H1 (cell line): ENCODE measurements around the gene INHBA. TPM values are rescaled to one million over a fixed set of nuclear protein-coding genes. Genes with fewer than 3 reads are reported as not detected.

Source experiments
- CTCF ChIA-PET: fragments of 300-600 bp; sonication (Branson Sonifier 250); formaldehyde crosslinking; loops from one replicate; lab custom pipeline; 2021; ENCODE audit not compliant: partially characterized antibody; lab: Charles Lee
- POLR2A ChIA-PET: fragments of 300-600 bp; sonication (Branson Sonifier 250); formaldehyde crosslinking; loops from one replicate; lab custom pipeline; 2021; ENCODE audit warnings: inconsistent platforms; ENCODE audit not compliant: partially characterized antibody; lab: Charles Lee
- DNase-seq, 2 experiments: peaks; one replicate each; pipeline versions ENCODE4 v3.0.0 to v3.0.0-alpha.2; 2010 to 2022; ENCODE audit warnings: low spot score in 2 of 2, low read depth in 1 of 2, mixed read lengths in 1 of 2
- FAIRE-seq: peaks from 2 replicates; lab custom pipeline; 2011; peaks lifted over from hg19 to GRCh38; lab: Jason Lieb, UNC
- H2AFZ ChIP-seq: 2 replicates; pipeline ENCODE4 v1.8.1; 2012; ENCODE audit warnings: low read length, inconsistent platforms
- H2AK5ac ChIP-seq: 2 replicates; pipeline ENCODE4 v1.6.1; 2013; ENCODE audit warnings: low read depth, low read length
- H2BK120ac ChIP-seq: replicated peaks from 2 replicates; pipeline ENCODE3; 2013; ENCODE audit warnings: low read depth, low read length, inconsistent platforms
- H2BK12ac ChIP-seq: 2 replicates; pipeline ENCODE4 v1.6.1; 2013; ENCODE audit warnings: low read depth, low read length
- H2BK15ac ChIP-seq: 2 replicates; pipeline ENCODE4 v1.6.1; 2013; ENCODE audit warnings: low read length
- H2BK20ac ChIP-seq: 2 replicates; pipeline ENCODE4 v1.6.1; 2013; ENCODE audit warnings: low read length
- H2BK5ac ChIP-seq: 2 replicates; pipeline ENCODE4 v1.6.1; 2013; ENCODE audit warnings: low read depth, low read length
- H3K14ac ChIP-seq: 2 replicates; pipeline ENCODE4 v1.6.1; 2013; ENCODE audit warnings: inconsistent platforms; ENCODE audit not compliant: insufficient read length
- H3K18ac ChIP-seq: 2 replicates; pipeline ENCODE4 v1.6.1; 2013; ENCODE audit warnings: low read length; ENCODE audit errors: extremely low read depth
- H3K23ac ChIP-seq: 2 replicates; pipeline ENCODE4 v1.6.1; 2013; ENCODE audit warnings: inconsistent platforms; ENCODE audit not compliant: insufficient read length
- H3K23me2 ChIP-seq: 2 replicates; pipeline ENCODE4 v1.6.1; 2013; ENCODE audit warnings: low read depth, low read length
- H3K27ac ChIP-seq: 2 replicates; pipeline ENCODE4 v1.6.1; 2011; ENCODE audit warnings: low read depth, low read length, inconsistent platforms
- H3K27me3 ChIP-seq, 4 experiments: replicated peaks in 1 of 4; 1 replicate in 1 of 4; 2 replicates in 3 of 4; pipeline versions ENCODE4 v1.6.1 to v1.8.1; 2011 to 2013; ENCODE audit warnings: low read length in 3 of 4, mild to moderate bottlenecking in 3 of 4, inconsistent platforms in 2 of 4, mixed read lengths in 2 of 4, moderate library complexity in 1 of 4; ENCODE audit not compliant: control insufficient read depth in 3 of 4, insufficient read depth in 3 of 4; ENCODE audit errors: extremely low read depth in 1 of 4
- H3K36me3 ChIP-seq, 4 experiments: 2 replicates each; pipeline versions ENCODE4 v1.6.1 to v1.8.1; 2011 to 2013; ENCODE audit warnings: mild to moderate bottlenecking in 4 of 4, low read length in 3 of 4, moderate library complexity in 2 of 4, control low read depth in 1 of 4, inconsistent platforms in 1 of 4; ENCODE audit not compliant: insufficient read depth in 4 of 4, control insufficient read depth in 2 of 4
- H3K4ac ChIP-seq: replicated peaks from 2 replicates; pipeline ENCODE3; 2013; ENCODE audit warnings: low read length, low read depth, mixed read lengths, inconsistent platforms; ENCODE audit not compliant: insufficient read length
- H3K4me1 ChIP-seq, 4 experiments: replicated peaks in 1 of 4; 1 replicate in 1 of 4; 2 replicates in 3 of 4; pipeline versions ENCODE4 v1.6.1 to v1.8.1; 2011 to 2013; ENCODE audit warnings: low read length in 3 of 4, inconsistent platforms in 2 of 4, mixed read lengths in 1 of 4; ENCODE audit not compliant: insufficient read depth in 4 of 4, control insufficient read depth in 3 of 4
- H3K4me2 ChIP-seq, 2 experiments: 2 replicates each; pipeline versions ENCODE4 v1.6.1 to v1.8.1; 2011 to 2013; ENCODE audit warnings: low read depth in 2 of 2, low read length in 2 of 2, control low read depth in 1 of 2, inconsistent platforms in 1 of 2, mild to moderate bottlenecking in 1 of 2; ENCODE audit not compliant: insufficient read depth in 1 of 2
- H3K4me3 ChIP-seq, 4 experiments: fragments of 200-600, 300-600 bp in 1 of 4; sonication (generic), shearing (Covaris generic), sonication (Bioruptor Twin) in 1 of 4; 2 replicates each; pipeline versions ENCODE4 v1.5.1 to v1.8.1; 2011 to 2016; ENCODE audit warnings: low read length in 4 of 4, low read depth in 3 of 4, control low read depth in 2 of 4, inconsistent platforms in 2 of 4, mild to moderate bottlenecking in 2 of 4, mixed read lengths in 1 of 4, moderate library complexity in 1 of 4; ENCODE audit not compliant: insufficient read depth in 2 of 4; ENCODE audit errors: extremely low read depth in 1 of 4
- H3K56ac ChIP-seq: replicated peaks from 2 replicates; pipeline ENCODE3; 2013; ENCODE audit warnings: low read depth, mild to moderate bottlenecking, mixed read lengths, low read length, inconsistent platforms; ENCODE audit not compliant: insufficient read length
- H3K79me1 ChIP-seq: 2 replicates; pipeline ENCODE4 v1.6.1; 2013; ENCODE audit warnings: low read depth, low read length, control low read depth
- H3K79me2 ChIP-seq, 2 experiments: 2 replicates each; pipeline versions ENCODE4 v1.6.1 to v1.8.1; 2012 to 2013; ENCODE audit warnings: low read length in 2 of 2, mild to moderate bottlenecking in 2 of 2, inconsistent platforms in 1 of 2; ENCODE audit not compliant: insufficient read depth in 2 of 2, control insufficient read depth in 1 of 2
- H3K9ac ChIP-seq, 4 experiments: replicated peaks in 1 of 4; 1 replicate in 1 of 4; 2 replicates in 3 of 4; pipeline versions ENCODE4 v1.6.1 to v1.8.1; 2011 to 2013; ENCODE audit warnings: low read depth in 3 of 4, low read length in 3 of 4, control low read depth in 2 of 4, mild to moderate bottlenecking in 2 of 4, moderate library complexity in 2 of 4, inconsistent platforms in 1 of 4; ENCODE audit errors: extremely low read depth in 1 of 4
- H3K9me3 ChIP-seq, 2 experiments: 2 replicates each; pipeline versions ENCODE4 v1.6.1 to v1.8.1; 2012 to 2013; ENCODE audit warnings: mild to moderate bottlenecking in 2 of 2, moderate library complexity in 2 of 2, control low read depth in 1 of 2, inconsistent platforms in 1 of 2, low read depth in 1 of 2, low read length in 1 of 2, mixed read lengths in 1 of 2; ENCODE audit not compliant: insufficient read depth in 2 of 2
- H4K20me1 ChIP-seq, 2 experiments: replicated peaks in 1 of 2; 2 replicates each; pipeline versions ENCODE3 to v1.8.1; 2011 to 2013; ENCODE audit warnings: inconsistent platforms in 2 of 2, low read length in 2 of 2, mild to moderate bottlenecking in 1 of 2; ENCODE audit not compliant: insufficient read depth in 2 of 2, control insufficient read depth in 1 of 2
- H4K5ac ChIP-seq: 2 replicates; pipeline ENCODE4 v1.6.1; 2013; ENCODE audit warnings: low read length, low read depth, mixed read lengths, inconsistent platforms; ENCODE audit not compliant: insufficient read length
- H4K8ac ChIP-seq: 2 replicates; pipeline ENCODE4 v1.8.0; 2013; ENCODE audit warnings: mild to moderate bottlenecking, moderate library complexity, low read length, inconsistent platforms; ENCODE audit not compliant: insufficient read depth; ENCODE audit errors: extremely low read depth
- H4K91ac ChIP-seq: replicated peaks from 2 replicates; pipeline ENCODE3; 2013; ENCODE audit warnings: low read length, mixed read lengths, inconsistent platforms; ENCODE audit not compliant: insufficient read length
- BCL11A ChIP-seq, 2 experiments: IDR thresholded peaks; one replicate each; pipeline ENCODE4 v1.6.1; 2011; ENCODE audit warnings: low read depth in 2 of 2, low read length in 2 of 2, mild to moderate bottlenecking in 2 of 2
- CHD1 ChIP-seq: IDR thresholded peaks from 2 replicates; pipeline ENCODE4 v1.6.1; 2012; ENCODE audit warnings: low read depth, low read length, improper control_type of control experiment
- CTBP2 ChIP-seq: IDR thresholded peaks from 2 replicates; pipeline ENCODE4 v1.7.0; 2011; ENCODE audit warnings: borderline replicate concordance, mild to moderate bottlenecking, moderate library complexity, mixed read lengths, low read length; ENCODE audit not compliant: insufficient read depth, insufficient read length
- EGR1 ChIP-seq: IDR thresholded peaks from 2 replicates; pipeline ENCODE4 v1.6.1; 2011; ENCODE audit warnings: low read depth, low read length, borderline replicate concordance
- HDAC6 ChIP-seq: IDR thresholded peaks from one replicate; pipeline ENCODE4 v1.7.1; 2012; ENCODE audit warnings: low read depth, mild to moderate bottlenecking, inconsistent platforms, low read length, moderate library complexity
- RAD21 ChIP-seq, 2 experiments: IDR thresholded peaks in 1 of 2; conservative IDR thresholded peaks in 1 of 2; 2 replicates each; pipeline ENCODE4 v1.6.1; 2011; ENCODE audit warnings: low read depth in 2 of 2, low read length in 2 of 2, improper control_type of control experiment in 1 of 2, inconsistent platforms in 1 of 2, mild to moderate bottlenecking in 1 of 2, moderate library complexity in 1 of 2
- SP1 ChIP-seq: IDR thresholded peaks from 2 replicates; pipeline ENCODE4 v1.6.1; 2011; ENCODE audit warnings: low read depth, low read length
- SUZ12 ChIP-seq: fragments of 200-600 bp; sonication (generic); IDR thresholded peaks from 2 replicates; pipeline ENCODE4 v1.6.1; 2012; ENCODE audit warnings: mild to moderate bottlenecking, inconsistent platforms, low read length, moderate library complexity, mixed read lengths
- ZNF274 ChIP-seq: IDR thresholded peaks from 2 replicates; pipeline ENCODE4 v1.7.0; 2012; ENCODE audit warnings: low read length, borderline replicate concordance; ENCODE audit errors: extremely low read depth
- WGBS, 2 experiments: shearing (Covaris generic) in 1 of 2; methylation state at CpG; one replicate each; pipeline versions ENCODE4 v1.1.6 to v1.1.7; 2013 to 2015; ENCODE audit warnings: low lambda C conversion rate in 2 of 2, mixed read lengths in 2 of 2, inconsistent platforms in 1 of 2, low coverage in 1 of 2, missing lambda C conversion rate in 1 of 2; ENCODE audit not compliant: insufficient replicate concordance in 2 of 2, insufficient coverage in 1 of 2, insufficient read length in 1 of 2; ENCODE audit errors: extremely low coverage in 1 of 2, missing lambda C conversion rate in 1 of 2; 5-methylcytosine and 5-hydroxymethylcytosine counted together
- polyA plus RNA-seq, 7 experiments: library from polyadenylated mRNA; depleted of rRNA in 3 of 7; stranded (reverse) in 5 of 7; unstranded in 2 of 7; fragments of >200 nt in 5 of 7; fragments of 200-250 nt in 2 of 7; gene quantifications; 1 replicate in 5 of 7; 2 replicates in 1 of 7; 4 replicates in 1 of 7; pipeline versions ENCODE4 v1.2.1 to v1.2.3, GENCODE V29; 2011 to 2013; ENCODE audit warnings: missing spikeins in 2 of 7, mixed read lengths in 2 of 7
- total RNA-seq: library from RNA; stranded (reverse); fragmentation: NEBNext Ultra II Directional; extraction: Animal tissue kit (Norgen Biotek cat#: 25700); gene quantifications from 2 replicates; pipeline ENCODE4 v1.2.1, GENCODE V29; 2021
- TF ChIP-seq, protein P1 (sequence below): IDR thresholded peaks from 2 replicates; pipeline ENCODE4 v1.6.1; 2011; ENCODE audit warnings: low read depth, mild to moderate bottlenecking, low read length; ENCODE audit not compliant: insufficient read depth
- TF ChIP-seq, protein P2 (sequence below): IDR thresholded peaks from 2 replicates; pipeline ENCODE4 v1.6.1; 2012; ENCODE audit warnings: inconsistent platforms
- TF ChIP-seq, protein P3 (sequence below): IDR thresholded peaks from 2 replicates; pipeline ENCODE4 v1.6.1; 2011; ENCODE audit warnings: low read length, improper control_type of control experiment

Gene INHBA
- total and polyA plus RNA-seq, 2 of the 8 experiments (the other 6 are each of a cell fraction or from before 2014, with no cell fraction given) = 1.1 to 2.7 TPM

DNA sequence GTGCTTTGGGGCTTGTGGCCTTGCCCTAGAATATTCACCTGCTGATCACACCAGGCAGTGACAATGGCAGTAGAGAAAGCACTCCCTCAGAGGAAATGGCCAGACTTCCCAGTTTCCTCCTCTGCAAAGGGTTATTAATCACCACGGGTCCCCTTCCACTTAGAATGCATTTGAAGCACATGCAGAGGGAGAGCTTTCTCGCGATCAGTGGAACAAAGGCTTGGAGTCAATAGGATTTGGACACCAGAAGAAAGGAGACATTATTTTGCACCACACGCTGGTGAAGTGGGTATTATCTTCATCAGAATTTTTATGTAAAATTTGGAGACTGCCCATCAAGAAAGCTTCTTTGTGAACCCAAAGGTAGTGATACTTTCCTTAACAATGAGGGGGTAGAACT lies 35.4 kb upstream of the INHBA start:
- no peak overlapping the region for H2BK5ac ChIP-seq
- no peak overlapping the region for H3K23ac ChIP-seq
- no peak overlapping the region for H2BK12ac ChIP-seq
- FAIRE-seq (no peak), DNase-seq (no peak)
- ChIA-PET CTCF (no interaction called here), POLR2A (no interaction called here)
- H4K8ac ChIP-seq = no peak overlapping the region
- H3K4ac ChIP-seq = no peak overlapping the region
- H3K9me3 ChIP-seq = peaks cover 7 to 9% of the 10 kb centered on the region in 2 experiments; a peak in 2 of 4 replicates
- no peak overlapping the region for H4K5ac ChIP-seq
- no peak overlapping the region for H2AFZ ChIP-seq
- H3K23me2 ChIP-seq = no peaks in the 10 kb centered on the region
- WGBS, 2 experiments = 86% methylated on average over 4 of the region's 4 CpGs; no CpG with 5 or more reads in 1 of the 2 experiments
- H3K27me3 ChIP-seq = no peaks in the 10 kb centered on the region
- H3K18ac ChIP-seq = no peak overlapping the region
- no peak overlapping the region for H4K91ac ChIP-seq
- no peak overlapping the region for H3K14ac ChIP-seq
- no peak overlapping the region for H3K27ac ChIP-seq
- no peak overlapping the region for H3K56ac ChIP-seq
- no peak overlapping the region for H2BK20ac ChIP-seq
- no peak overlapping the region for H3K4me2 ChIP-seq
- no peak overlapping the region for H2BK120ac ChIP-seq
- H2BK15ac ChIP-seq = no peak overlapping the region
- no peak overlapping the region for H3K9ac ChIP-seq
- H3K4me1 ChIP-seq = no peaks in the 10 kb centered on the region
- no peaks in the 10 kb centered on the region for H4K20me1 ChIP-seq
- no peaks in the 10 kb centered on the region for H3K79me1 ChIP-seq
- H3K36me3 ChIP-seq = no peaks in the 10 kb centered on the region
- H3K79me2 ChIP-seq = no peaks in the 10 kb centered on the region
- H3K4me3 ChIP-seq = no peak overlapping the region
- H2AK5ac ChIP-seq = no peak overlapping the region
- TF ChIP-seq CTBP2 (no peak), SP1 (no peak), SUZ12 (no peak), ZNF274 (no peak), EGR1 (no peak), RAD21 (IDR thresholded peaks at IDR 0.05 in 1 of 2, conservative IDR thresholded peaks at IDR 0.05 in 1 of 2; ENCODE audit: low read depth in 2 of 2, low read length in 2 of 2) (no peak), CHD1 (no peak), HDAC6 (no peak), BCL11A (IDR thresholded peaks at IDR 0.05; ENCODE audit: low read depth in 2 of 2, low read length in 2 of 2) (no peak)
- TF ChIP-seq, protein P1, sequence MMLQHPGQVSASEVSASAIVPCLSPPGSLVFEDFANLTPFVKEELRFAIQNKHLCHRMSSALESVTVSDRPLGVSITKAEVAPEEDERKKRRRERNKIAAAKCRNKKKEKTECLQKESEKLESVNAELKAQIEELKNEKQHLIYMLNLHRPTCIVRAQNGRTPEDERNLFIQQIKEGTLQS = no peak
- TF ChIP-seq, protein P2, sequence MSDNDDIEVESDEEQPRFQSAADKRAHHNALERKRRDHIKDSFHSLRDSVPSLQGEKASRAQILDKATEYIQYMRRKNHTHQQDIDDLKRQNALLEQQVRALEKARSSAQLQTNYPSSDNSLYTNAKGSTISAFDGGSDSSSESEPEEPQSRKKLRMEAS = no peak
- TF ChIP-seq, protein P3, sequence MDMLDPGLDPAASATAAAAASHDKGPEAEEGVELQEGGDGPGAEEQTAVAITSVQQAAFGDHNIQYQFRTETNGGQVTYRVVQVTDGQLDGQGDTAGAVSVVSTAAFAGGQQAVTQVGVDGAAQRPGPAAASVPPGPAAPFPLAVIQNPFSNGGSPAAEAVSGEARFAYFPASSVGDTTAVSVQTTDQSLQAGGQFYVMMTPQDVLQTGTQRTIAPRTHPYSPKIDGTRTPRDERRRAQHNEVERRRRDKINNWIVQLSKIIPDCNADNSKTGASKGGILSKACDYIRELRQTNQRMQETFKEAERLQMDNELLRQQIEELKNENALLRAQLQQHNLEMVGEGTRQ = no peak
